HUDEP-2 (cell line): ENCODE data around the gene SLC10A4.

Experiments
- DNase-seq, 76 experiments: peaks; one replicate each; lab custom pipeline; 2025; ENCODE audit not compliant: unreplicated experiment in 76 of 76; lab: John Stamatoyannopoulos, UW

The SLC10A4 gene

DNA sequence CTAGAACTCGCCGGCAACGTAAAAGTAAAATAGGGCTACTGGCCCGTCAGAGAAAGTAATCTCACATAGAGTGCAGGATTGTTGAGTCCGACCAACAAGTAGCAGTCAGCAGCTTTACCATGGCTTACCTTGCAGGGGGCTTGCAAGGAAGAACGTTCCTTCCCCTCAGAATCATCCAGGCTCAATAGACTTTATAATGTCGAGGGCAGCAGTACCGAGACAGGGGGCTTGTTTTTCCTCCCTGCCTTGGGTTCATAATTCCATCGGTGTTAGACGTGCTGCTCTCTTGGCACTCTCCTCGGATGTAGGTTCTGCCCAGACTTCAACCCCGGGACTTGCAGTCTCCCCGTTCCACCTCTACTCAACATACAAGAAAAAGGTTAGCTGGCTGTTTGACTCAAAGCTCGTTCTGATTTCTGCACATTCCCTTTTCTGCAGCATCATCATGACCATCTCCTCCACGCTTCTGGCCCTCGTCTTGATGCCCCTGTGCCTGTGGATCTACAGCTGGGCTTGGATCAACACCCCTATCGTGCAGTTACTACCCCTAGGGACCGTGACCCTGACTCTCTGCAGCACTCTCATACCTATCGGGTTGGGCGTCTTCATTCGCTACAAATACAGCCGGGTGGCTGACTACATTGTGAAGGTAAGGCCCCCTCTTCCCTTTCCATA is 1.5 kb downstream of the SLC10A4 start:
- peak in 5 of 76 experiments; percentile 1 to 18 (median 13) for DNase-seq

GRCh38 chr4:48489683-48490011 is 6.5 kb downstream of the SLC10A4 start:
- no peak for DNase-seq

DNA sequence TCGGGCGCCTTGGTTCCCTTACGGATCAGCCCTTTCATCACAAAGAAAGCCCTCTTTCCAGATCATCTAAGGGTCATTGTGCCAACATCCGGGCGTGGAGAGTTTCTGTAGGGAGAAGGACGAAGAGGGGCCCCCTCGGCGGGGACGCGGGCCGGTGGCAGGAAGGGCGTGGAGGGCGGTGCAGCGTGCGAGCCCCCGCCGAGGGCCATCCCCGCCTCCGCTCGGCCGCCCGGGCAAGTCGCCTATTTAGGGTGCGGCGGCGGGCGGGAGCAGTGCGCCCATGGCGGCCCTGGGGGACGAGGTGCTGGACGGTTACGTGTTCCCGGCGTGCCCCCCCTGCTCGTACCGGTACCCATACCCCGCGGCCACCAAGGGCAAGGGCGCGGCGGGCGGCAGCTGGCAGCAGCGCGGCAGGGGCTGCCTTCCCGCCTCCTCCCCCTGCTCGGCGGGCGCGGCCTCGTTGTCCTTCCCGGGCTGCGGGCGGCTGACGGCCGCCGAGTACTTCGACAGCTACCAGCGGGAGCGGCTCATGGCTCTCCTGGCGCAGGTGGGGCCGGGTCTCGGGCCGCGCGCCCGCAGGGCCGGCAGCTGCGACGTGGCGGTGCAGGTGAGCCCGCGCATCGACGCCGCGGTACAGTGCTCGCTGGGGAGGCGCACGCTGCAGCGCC is 7.0 kb downstream of the SLC10A4 start, which contains the start of gene ZAR1:
Gene ZAR1, plus strand, starts transcription at position 241 of the 668 bp plus-strand sequence. Its CDS starts 40 bp downstream, at position 281.
- DNase-seq, result peak in 5 of 76 experiments; percentile 6 to 28 (median 15)

GRCh38 chr4:48490680-48491513 is 7.8 kb downstream of the SLC10A4 start:
- peak in 3 of 76 experiments; percentile 1 to 22 (median 7) for DNase-seq

- no peak for DNase-seq
Observed at GRCh38 chr4:48491514-48492176, 8.5 kb downstream of the SLC10A4 start.

- DNase-seq, result no peak
Observed at GRCh38 chr4:48493452-48494100, 10.4 kb downstream of the SLC10A4 start.

GRCh38 chr4:48495941-48496340 is 12.8 kb downstream of the SLC10A4 start:
- peak in 45 of 76 experiments; percentile 2 to 62 (median 24) for DNase-seq

GRCh38 chr4:48498895-48499294 is 15.8 kb downstream of the SLC10A4 start:
- no peak for DNase-seq

DNA sequence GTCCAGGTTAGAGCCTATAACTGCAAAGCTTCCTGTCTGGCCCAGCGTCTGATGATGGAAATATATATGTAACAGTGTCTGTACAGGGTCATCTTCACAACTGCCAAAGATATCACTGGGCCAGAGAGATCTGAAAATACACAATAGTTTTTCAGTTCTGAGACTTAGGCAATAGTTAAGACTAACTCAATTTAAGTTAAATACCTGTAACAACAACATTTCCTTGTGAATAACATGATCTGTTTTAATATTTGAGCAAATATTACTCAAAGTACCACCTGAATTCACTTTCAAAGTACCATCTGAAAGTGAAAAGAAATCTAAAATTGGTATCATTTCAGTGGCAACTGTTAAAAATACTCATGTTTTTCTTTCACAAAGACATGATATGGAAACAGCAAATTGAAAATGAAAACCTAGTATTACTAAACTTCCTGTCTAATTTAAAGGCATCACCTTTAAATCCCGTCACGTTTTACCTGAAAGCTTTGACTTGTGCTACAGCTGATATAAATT is 16.5 kb downstream of the SLC10A4 start:
- DNase-seq, result no peak

DNA sequence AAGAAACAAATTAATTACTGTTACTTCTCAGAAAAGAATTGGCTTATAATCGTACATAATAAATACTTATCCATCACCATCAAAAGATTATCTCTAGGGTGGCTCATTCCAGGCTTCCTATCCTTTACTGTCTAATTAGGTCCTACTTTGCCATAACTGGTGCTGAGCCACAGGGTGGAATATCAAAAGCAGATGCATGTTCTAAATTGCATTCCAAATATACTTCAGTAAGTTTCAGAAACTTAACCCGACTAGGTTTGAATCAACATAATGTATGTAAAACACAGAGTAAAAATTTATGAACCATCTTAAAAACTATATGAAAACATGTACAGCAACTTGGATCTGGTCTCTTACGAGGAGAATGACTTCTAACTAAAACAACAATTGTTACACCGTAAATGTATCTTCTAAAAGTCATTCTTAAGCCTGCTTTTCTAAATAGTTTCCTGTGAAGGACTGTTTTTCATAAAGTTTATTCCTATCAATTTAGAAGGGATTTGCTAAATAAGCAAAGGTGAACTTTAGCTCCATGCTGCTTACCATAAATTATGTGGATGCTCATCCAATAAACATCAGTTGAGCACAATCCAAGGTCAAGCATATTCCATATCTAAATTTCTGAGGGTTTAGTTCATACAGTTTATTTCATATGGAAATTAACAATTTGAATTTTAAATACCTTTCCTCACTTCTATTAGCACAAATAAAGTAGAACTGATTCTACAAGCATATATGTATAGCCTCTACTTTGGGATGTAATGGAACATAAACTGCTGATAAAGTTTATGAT is 20.3 kb downstream of the SLC10A4 start:
- DNase-seq, result no peak

DNA sequence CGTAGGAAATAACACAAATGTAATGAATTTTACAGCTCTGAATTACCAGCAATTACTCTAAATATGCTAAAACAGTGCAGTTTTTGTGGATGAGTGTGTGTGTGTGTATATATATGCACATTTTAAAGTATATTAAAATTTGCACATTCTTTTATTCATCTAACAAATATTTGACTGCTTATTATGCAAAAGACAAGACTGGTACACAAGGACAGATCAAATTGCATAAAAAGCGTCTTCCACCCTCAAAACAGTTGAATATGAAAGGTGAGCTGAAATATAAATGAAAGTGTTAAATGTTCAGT is 20.8 kb downstream of the SLC10A4 start:
- DNase-seq, result no peak

GRCh38 chr4:48504352-48504751 is 21.2 kb downstream of the SLC10A4 start:
- DNase-seq, result no peak

GRCh38 chr4:48506716-48507115 is 23.6 kb downstream of the SLC10A4 start:
- no peak for DNase-seq

- DNase-seq, result no peak
Observed at GRCh38 chr4:48509543-48509942, 26.4 kb downstream of the SLC10A4 start.

GRCh38 chr4:48518143-48518542 is 35.0 kb downstream of the SLC10A4 start:
- DNase-seq, result no peak

DNA sequence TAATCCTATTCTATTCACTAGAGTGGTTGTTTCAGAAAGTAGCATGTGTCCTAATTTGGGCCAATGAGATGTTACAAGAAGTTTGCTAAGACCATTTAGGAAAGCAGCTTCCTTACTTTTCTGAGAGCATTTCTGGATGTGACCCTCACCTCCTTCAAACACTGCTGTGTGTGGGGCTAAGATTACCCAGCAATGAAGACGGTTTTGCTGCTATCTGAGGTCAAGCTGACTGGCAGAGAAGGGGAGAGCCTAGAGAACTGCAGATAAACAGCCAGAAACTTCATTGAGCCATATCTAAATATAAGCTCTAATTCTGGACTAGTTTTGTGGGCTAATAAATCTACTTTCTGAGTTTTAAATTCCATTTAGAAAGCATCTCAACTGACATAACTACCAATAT is 43.3 kb downstream of the SLC10A4 start:
- DNase-seq, result peak in 1 of 76 experiments; percentile 7

DNA sequence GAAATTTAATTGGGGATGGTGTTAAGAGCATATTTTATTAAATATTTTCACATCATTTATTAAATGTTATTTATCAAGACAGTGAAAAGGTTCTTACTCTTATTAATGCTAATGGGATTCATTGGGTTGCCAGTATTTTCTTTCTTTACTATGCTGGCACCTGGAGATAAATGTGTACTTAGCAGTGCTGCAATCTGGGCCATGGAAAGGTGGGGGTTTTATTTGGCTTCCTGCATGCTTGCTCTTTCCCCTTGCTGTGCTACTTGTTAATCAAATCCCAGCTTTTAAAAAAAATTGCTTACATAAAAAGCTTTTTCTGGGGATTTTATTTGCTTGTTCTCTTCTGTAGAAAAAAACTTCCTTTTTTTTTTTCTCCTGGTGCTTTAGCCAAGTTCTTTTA is 55.2 kb downstream of the SLC10A4 start:
- no peak for DNase-seq
